Measurements from ENCODE around the gene SMYD1. TPM values are rescaled to one million over a fixed set of nuclear protein-coding genes. Genes with fewer than 3 reads are reported as not detected.

The SMYD1 gene
- total RNA-seq, 6 experiments from 2014 or later: not detected

- Mint-ChIP-seq H3K27me3 (ENCODE audit: insufficient read depth) (peaks cover 3% of the 10 kb centered on the region), H3K27ac (no peak overlapping the region), H3K9me3 (no peaks in the 10 kb centered on the region), H3K4me3 (no peak overlapping the region), H3K4me1 (ENCODE audit: low read depth) (no peaks in the 10 kb centered on the region), H3K36me3 (ENCODE audit: low read depth) (no peaks in the 10 kb centered on the region)
- DNase-seq: no peak
- no peak for TF ChIP-seq CTCF (IDR thresholded peaks at IDR 0.05)
Measured at GRCh38 chr2:88066543-88066942, 1.1 kb upstream of the SMYD1 start.

- Mint-ChIP-seq H3K27me3 (ENCODE audit: insufficient read depth) (peaks cover 3% of the 10 kb centered on the region), H3K9me3 (no peaks in the 10 kb centered on the region), H3K36me3 (ENCODE audit: low read depth) (no peaks in the 10 kb centered on the region), H3K4me3 (no peak overlapping the region), H3K27ac (no peak overlapping the region), H3K4me1 (ENCODE audit: low read depth) (no peaks in the 10 kb centered on the region)
- no peak for TF ChIP-seq CTCF (IDR thresholded peaks at IDR 0.05)
- DNase-seq: no peak
Measured at GRCh38 chr2:88067189-88067588, 436 bp upstream of the SMYD1 start.

- H3K4me1 Mint-ChIP-seq (ENCODE audit: low read depth): no peaks in the 10 kb centered on the region
- TF ChIP-seq CTCF (IDR thresholded peaks at IDR 0.05): no peak
- H3K27me3 Mint-ChIP-seq (ENCODE audit: insufficient read depth): peaks cover 3% of the 10 kb centered on the region; the same call in 1 of the 2 replicates
- H3K9me3 Mint-ChIP-seq: no peaks in the 10 kb centered on the region
- no peak for DNase-seq
- no peaks in the 10 kb centered on the region for H3K36me3 Mint-ChIP-seq (ENCODE audit: low read depth)
- H3K4me3 Mint-ChIP-seq: no peak overlapping the region
- no peak overlapping the region for H3K27ac Mint-ChIP-seq
Measured at GRCh38 chr2:88068044-88068443, 419 bp downstream of the SMYD1 start.

- no peak for DNase-seq
- Mint-ChIP-seq H3K27ac (no peak overlapping the region), H3K4me3 (no peak overlapping the region), H3K9me3 (no peaks in the 10 kb centered on the region), H3K36me3 (ENCODE audit: low read depth) (no peaks in the 10 kb centered on the region), H3K4me1 (ENCODE audit: low read depth) (no peaks in the 10 kb centered on the region), H3K27me3 (ENCODE audit: insufficient read depth) (peaks cover 2% of the 10 kb centered on the region; the same call in 1 of the 2 replicates)
- TF ChIP-seq CTCF (IDR thresholded peaks at IDR 0.05): no peak
Measured at GRCh38 chr2:88069117-88069516, 1.5 kb downstream of the SMYD1 start.

- Mint-ChIP-seq H3K36me3 (ENCODE audit: low read depth) (no peaks in the 10 kb centered on the region), H3K27ac (no peak overlapping the region), H3K4me3 (no peak overlapping the region), H3K4me1 (ENCODE audit: low read depth) (peaks cover 8% of the 10 kb centered on the region), H3K9me3 (no peaks in the 10 kb centered on the region), H3K27me3 (ENCODE audit: insufficient read depth) (peaks cover 4% of the 10 kb centered on the region)
- TF ChIP-seq CTCF (IDR thresholded peaks at IDR 0.05): no peak
- DNase-seq: no peak
Measured at GRCh38 chr2:88070055-88070454, 2.4 kb downstream of the SMYD1 start.

- no peak for TF ChIP-seq CTCF (IDR thresholded peaks at IDR 0.05)
- H3K9me3 Mint-ChIP-seq: no peaks in the 10 kb centered on the region
- H3K27me3 Mint-ChIP-seq (ENCODE audit: insufficient read depth): peaks cover 4% of the 10 kb centered on the region
- H3K4me3 Mint-ChIP-seq: no peak overlapping the region
- no peak for DNase-seq
- no peak overlapping the region for H3K27ac Mint-ChIP-seq
- H3K36me3 Mint-ChIP-seq (ENCODE audit: low read depth): no peaks in the 10 kb centered on the region
- H3K4me1 Mint-ChIP-seq (ENCODE audit: low read depth): peaks cover 11% of the 10 kb centered on the region
Measured at GRCh38 chr2:88071365-88071764, 3.7 kb downstream of the SMYD1 start.

Data from HFFc6 (cell line).